Measurements from ENCODE around the gene PIP5K1A.
A peak's percentile ranks its signal among the peaks of the same experiment; 100 is the strongest.
"Not testable (repeated sequence)": the region's sequence is repeated elsewhere in the genome, so short reads cannot be mapped to it uniquely, and the experiment has no call there.

Gene PIP5K1A

DNA sequence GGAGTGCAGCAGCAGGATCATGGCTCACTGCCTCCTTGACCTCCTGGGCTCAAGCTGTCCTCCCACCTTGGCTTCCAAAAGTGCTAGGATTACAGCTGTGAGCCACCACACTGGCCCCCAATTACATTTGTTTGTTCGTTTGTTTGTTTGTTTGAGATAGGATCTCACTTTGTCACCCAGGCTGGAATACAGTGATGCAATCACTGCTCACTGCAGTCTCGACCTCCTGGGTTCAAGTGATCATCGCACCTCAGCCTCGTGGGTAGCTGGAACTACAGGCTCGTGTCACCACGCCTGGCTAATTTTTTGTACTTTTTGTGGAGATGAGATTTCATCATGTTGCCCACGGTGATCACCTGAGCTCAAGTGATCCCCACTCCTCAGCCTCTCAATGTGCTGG is 6.3 kb upstream of the PIP5K1A start:
- DNase-seq (ENCODE audit: low read depth): no peak

DNA sequence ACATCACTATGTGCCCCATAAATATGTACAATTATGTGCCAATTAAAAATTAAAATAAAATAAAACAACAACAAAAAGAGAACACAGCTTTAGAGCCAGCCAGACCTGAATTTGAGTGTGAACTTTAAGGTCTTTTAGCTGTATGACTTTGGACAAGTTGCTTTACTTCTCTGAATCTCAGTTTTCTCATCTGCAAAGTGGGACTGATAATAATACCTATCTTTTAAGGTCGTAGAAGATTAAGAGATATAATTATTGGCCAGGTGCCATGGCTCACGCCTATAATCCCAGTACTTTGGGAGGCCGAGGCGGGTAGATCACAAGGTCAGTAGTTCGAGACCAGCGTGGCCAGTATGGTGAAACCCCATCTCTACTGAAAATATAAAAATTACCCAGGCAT is 5.0 kb upstream of the PIP5K1A start:
- DNase-seq (ENCODE audit: low read depth): no peak

DNA sequence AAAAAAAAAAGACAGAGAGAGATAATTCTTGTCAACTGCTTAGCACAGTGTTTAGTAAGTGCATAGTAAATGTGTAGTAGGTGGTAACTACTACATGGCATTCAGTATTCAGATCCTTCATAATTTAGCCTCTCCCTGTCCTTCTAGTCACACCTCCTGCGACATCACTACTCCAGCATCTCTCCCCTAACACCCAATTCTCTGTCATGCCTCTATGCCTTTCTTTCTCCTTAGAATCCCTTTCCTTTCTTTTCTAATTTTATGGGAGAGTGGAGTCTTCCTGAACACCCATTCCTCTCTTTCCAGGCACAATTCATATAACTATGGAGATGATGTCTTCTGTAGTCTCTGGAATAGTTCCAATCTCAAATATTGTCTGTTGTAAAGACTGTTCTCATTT is 4.5 kb upstream of the PIP5K1A start:
- no peak for DNase-seq (ENCODE audit: low read depth)

DNA sequence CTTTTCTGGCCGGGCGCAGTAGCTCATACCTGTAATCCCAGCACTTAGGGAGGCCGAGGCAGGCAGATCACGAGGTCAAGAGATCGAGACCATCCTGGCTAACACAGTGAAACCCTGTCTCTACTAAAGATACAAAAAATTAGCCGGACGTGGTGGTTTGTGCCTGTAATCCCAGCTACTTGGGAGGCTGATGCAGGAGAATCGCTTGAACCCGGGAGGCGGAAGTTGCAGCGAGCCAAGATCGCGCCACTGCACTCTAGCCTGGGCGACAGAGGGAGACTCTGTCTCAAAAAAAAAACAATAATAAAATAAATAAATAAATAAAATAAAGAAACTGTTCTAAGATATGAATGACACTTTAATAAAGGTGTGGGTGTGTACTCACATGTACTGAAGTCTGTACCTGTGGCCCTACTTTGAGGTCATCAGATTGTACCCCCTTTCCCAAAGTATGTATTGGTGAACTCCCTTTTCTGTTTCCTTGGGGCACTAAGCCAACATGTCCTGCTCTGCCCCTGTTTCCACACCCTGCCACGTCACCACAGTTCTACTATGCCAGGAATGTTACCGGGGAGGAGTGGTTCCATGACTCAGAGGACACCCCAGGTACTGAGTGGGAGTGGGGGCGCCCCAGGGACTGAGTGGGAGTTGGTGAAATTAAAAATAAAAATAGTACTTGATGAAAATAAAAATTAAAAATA is 3.3 kb upstream of the PIP5K1A start:
- not testable (repeated sequence) for DNase-seq (ENCODE audit: low read depth)

DNA sequence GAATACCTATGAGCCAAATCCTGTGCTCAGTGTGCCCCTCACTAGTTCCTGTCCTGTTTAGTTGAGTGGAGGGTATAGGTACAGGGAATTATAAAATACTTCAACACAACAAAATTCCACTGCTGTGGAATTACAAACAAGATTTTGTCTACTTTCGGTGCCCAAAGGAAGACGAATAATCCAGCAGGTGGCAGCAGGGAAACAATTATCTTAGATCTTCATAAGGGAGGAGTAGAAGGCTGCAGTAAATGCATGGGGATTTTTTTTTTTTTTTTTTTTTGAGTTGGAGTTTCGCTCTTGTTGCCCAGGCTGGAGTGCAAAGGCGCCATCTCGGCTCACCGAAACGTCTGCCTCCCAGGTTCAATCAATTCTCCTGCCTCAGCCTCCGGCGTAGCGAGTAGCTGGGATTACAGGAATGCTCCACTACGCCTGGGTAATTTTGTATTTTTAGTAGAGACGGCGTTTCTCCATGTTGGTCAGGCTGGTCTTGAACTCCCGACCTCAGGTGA is 2.0 kb upstream of the PIP5K1A start:
- no peak for DNase-seq (ENCODE audit: low read depth)

DNA sequence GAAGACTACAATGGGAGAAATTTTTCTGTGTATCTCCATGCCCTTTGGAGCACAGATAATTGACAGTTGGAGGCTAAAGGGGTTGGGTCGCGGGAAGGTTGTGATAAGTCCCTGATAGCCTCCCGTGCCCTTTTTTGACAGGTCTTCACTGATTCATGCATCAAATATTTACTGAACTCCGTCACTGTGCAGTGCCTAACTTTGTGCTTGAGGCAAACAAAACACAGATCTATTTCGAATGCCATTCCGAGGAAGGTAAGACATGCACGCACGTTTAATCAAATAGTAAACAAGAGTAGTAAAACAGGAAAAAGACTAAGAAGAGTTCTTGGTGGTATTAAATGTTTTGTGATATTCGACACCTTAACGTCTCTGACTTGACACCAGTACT is 494 bp upstream of the PIP5K1A start:
- no peak for DNase-seq (ENCODE audit: low read depth)

DNA sequence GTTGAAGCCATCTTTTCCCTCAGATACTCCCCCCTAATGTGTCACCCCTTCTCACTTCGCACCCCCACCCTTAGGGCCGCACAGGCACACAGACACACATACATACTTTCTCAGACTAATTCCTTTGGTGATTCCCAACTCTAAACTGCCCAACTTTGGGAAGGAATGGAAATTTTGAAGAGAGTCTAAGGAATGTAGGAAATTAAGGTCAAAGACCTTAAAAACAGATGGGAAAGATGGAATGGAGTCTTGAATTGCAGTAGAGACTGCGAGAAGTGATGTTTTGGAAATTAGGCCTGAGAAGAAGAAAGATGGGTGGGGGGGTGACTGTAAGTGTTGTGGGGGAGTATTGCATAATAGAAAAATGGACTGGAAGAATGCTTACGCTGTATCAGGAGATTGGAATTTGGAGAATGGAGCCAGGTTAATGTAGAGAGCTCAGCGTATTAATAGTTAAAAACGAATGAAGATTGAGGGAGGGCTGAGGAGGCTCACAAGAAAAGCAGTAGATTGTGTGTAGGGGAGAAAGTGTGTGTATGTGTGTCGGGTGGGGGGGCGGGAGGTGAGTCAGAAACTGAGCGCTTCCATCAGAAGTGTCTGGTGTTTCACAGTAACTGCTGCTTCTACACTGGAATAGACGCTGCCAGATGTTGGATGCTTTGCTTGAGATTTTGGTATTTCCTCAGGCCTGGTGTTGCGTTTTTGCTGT is 1.7 kb downstream of the PIP5K1A start:
- DNase-seq (ENCODE audit: low read depth): no peak

DNA sequence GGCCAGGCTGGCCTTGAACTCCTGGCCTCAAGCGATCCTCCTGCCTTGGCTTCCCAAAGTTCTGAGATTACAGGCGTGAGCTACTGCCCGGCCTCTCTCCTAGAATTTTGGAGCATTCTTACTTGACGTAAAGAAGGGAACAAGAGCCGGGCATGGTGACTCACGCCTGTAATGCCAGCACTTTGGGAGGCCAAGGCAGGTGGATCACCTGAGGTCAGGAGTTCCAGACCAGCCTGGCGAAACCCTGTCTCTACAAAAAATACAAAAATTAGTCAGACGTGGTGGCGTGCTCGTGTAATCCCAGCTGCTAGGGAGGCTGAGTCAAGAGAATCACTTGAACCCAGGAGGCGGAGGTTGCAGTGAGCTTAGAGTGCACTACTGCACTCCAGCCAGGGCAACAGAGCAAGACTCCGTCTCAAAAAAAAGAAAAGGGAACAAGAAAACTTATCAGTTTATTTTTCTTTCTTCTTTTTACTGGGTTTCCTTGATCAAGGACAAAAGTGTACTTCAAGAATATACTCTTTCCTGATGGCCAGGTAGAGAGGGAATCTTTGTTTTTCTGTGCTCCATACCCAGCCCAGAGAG is 7.1 kb downstream of the PIP5K1A start:
- not testable (repeated sequence) for DNase-seq (ENCODE audit: low read depth)

DNA sequence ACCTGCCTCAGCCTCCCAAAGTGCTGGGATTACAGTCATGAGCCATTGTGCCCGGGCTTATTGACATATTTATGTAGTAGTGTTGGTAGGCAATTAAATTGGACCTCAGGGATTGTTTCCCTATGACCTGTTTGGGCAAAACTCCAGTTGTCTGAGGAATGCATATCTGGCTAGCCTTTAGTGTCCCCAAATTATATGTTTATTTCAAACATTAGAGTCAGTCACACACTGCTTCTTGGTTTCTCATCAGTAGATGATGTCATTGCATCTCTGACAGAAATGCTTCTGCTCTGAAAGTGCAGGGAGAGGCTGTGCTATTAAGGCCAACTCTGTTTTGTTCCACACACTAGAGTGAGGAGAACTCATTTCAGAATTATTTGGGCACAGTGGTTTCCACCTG is 12.5 kb downstream of the PIP5K1A start:
- DNase-seq (ENCODE audit: low read depth): no peak

DNA sequence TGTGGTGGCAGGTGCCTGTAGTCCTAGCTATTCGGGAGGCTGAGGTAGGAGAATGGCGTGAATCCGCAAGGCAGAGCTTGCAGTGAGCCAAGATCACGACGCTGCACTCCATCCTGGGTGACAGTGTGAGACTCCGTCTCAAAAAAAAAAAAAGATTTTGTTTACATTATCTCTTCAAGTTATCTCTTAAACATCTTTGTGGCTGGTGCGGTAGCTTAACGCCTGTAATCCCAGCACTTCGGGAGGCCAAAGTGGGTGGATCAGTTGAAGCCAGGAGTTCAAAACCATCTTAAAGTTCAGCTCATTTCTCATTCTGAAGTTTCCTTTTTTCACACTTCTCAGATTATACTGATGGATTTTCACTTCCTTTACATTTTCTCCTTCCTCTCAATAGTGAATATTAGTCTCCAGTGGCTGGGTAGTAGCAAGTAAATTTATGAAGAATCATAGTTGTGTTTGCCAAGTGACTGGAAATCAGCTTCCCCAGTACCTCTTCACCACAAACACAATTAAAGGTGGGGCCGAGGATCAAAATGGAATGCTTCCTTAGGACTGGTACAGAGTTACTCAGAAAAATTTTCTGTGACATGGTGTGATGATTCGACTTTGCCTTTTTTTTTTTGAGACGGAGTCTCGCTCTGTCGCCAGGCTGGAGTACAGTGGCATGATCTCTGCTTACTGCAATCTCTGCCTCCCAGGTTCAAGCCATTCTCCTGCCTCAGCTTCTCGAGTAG is 13.8 kb downstream of the PIP5K1A start:
- DNase-seq (ENCODE audit: low read depth): no peak

DNA sequence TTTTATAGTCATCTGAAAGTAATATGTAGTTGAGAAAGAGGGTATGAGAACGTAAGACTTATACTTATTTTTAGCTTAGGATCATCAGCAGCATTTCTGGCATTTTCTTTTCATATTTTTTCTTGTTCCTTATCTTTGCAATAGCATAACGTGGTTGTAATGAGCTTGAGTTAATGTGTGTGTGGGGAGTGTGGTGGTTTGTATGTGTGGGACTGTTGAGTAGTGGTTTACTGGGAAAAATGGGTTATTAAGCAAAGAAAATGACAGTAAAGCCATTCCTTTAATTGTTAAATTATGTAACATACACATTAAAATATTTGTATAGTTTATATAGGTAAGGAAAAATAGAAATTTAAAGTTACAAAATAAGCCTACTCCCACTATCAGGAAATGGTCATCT is 15.2 kb downstream of the PIP5K1A start:
- no peak for DNase-seq (ENCODE audit: low read depth)

DNA sequence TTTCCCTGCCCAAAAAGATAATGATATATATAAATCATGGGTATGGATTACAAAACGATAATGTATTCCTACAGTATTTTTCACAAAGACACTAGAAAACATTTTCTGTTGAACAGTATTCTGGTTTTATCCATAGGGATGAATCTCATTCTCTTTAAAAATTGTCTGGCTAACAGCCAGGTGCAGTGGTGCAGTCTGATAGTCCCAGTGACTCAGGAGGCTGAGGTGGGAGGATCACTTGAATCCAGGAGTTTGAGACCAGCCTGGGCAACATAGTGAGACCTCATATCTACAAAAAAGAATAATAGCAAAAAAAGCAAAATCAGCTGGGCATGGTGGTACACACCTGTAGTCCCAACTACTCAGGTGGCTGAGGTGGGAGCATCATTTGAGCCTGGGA is 23.3 kb downstream of the PIP5K1A start:
- no peak for DNase-seq (ENCODE audit: low read depth)

DNA sequence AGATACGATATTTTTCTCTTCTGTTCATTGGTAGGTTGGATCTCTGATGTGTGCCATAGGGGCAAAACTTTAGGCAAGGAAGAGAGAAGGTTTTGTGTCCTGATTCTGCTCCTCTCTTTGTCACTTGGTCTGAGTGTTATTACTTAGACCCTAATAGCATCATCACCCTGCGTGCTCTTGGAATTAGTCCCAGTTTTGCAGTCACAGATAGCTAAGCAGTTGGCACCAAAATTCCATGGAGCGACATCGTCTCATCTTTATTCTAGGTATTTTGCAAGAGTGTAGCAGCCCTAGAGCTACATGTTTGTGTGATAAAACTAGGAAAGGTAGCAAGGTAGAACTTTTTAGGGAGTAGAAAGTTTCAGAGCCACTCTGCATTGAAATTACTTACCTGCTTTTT is 23.8 kb downstream of the PIP5K1A start:
- no peak for DNase-seq (ENCODE audit: low read depth)

DNA sequence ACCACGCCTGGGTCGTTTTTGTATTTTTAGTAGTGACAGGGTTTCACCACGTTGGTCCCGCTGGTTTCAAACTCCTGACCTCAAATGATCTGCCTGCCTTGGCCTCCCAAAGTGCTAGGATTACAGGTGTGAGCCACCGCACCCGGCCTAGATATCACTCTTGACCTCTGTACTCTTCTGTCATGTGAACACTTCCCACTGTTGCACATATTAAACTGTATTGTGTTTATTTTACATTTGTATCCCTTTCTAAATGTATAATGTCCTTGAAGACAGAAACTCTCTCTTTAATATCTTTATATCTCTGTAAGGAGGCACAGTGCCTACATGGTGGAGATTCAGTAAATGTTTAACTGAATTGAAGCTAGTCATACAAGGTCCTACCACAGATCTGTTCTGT is 36.9 kb downstream of the PIP5K1A start:
- no peak for DNase-seq (ENCODE audit: low read depth)

DNA sequence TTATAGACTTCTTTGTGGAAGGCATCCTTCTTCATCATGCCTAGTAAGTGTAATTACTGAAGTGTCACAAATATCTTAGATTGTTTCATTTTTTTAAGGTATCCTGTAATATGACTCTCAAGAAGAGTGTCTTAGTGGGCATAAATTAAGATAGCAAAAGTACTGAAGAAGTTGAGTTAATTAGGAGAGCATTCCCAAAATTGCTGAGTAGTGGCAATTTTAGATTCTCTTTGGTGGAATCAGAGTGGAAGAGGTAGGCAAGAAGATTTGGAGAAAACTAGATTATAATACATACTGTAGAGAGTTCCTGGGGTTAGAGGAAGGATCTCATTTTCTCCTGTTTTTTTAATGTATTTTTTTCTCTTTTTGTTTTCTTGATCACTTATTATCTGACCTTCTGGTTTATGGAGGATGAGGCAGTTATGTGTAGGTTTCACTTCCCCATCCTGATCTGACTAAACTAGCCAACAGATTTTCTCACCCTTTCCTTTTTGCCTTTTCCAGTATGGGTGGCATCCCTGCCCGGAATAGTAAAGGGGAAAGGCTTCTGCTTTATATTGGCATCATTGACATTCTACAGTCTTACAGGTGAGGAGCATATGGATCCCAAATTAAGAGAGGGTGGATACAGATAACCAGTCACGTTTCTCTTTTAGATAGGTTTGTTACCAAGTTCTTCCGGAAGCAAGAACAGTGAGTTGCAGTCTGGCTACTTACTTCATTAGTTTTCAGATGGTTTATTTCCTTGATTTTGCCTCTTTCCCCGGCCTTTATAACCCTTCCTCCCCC is 39.5 kb downstream of the PIP5K1A start:
- no peak for DNase-seq (ENCODE audit: low read depth)

DNA sequence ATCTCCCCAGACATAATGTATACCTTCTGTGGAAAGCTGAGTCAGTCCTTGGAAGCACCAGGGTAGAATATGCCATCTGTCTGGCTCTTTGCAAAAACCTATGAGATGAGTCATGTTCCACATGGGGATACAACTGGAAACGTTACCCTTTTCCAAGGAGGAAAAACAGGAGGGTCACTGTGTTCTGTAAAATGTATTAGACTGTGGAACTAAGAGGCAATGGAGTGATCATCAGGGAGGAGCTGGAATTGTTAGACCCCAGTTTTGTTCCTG is 40.1 kb downstream of the PIP5K1A start:
- DNase-seq (ENCODE audit: low read depth): no peak

DNA sequence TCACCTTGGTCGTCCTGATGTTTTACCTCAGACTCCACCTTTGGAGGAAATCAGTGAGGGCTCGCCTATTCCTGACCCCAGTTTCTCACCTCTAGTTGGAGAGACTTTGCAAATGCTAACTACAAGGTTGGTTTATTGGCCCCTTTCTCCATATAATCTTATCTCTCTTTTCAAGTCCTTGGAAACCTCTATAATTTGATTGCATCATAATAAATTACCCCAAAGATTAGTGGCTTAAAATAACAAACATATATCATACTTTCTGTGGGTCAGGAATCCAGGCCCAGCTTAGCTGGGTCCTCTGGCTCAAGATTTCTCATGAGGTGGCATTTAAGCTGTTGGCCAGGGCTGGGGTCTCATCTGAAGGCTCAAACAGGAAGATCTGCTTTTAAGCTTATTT is 44.1 kb downstream of the PIP5K1A start:
- no peak for DNase-seq (ENCODE audit: low read depth)

DNA sequence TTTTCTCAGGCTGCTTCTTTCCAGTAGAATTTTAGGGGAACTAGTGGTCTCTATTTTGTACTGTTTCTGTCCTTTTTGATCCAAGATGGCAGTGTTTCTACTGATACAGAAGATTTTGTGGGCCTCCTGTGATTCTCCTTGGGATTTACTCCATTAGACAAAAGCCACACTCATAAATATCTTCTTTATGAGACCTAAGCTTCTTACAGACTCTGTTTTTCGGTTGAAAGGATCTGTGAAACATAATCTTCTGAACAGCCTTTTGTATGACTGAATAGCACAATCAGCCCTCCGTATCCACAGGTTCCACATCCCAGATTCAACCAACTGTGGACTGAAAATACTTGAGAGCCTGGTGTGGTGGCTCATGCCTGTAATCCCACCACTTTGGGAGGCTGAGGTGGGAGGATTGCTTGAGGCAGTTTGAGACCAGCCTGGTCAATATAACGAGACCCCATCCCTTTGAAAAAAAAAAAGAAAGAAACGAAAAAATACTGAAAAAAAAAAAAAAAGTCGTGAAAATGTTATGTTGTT is 45.4 kb downstream of the PIP5K1A start:
- DNase-seq (ENCODE audit: low read depth): no peak

DNA sequence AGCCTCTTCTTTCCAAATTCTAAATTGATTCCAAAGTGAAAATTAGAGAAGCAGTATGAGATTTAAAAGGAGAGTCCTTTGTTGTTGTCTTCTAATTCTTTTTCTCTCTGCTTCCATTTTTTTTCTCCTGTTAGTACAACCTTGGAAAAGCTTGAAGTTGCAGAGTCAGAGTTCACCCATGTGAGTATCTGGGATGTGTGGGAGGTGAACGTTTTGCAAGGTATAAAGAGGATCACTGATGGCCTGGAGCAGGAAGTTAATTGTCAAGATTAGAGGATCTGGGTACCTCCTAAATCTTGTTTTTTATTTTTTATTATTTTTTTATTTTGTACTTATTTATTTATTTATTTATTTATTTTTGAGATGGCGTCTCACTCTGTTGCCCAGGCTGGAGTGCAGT is 48.4 kb downstream of the PIP5K1A start:
- no peak for DNase-seq (ENCODE audit: low read depth)

DNA sequence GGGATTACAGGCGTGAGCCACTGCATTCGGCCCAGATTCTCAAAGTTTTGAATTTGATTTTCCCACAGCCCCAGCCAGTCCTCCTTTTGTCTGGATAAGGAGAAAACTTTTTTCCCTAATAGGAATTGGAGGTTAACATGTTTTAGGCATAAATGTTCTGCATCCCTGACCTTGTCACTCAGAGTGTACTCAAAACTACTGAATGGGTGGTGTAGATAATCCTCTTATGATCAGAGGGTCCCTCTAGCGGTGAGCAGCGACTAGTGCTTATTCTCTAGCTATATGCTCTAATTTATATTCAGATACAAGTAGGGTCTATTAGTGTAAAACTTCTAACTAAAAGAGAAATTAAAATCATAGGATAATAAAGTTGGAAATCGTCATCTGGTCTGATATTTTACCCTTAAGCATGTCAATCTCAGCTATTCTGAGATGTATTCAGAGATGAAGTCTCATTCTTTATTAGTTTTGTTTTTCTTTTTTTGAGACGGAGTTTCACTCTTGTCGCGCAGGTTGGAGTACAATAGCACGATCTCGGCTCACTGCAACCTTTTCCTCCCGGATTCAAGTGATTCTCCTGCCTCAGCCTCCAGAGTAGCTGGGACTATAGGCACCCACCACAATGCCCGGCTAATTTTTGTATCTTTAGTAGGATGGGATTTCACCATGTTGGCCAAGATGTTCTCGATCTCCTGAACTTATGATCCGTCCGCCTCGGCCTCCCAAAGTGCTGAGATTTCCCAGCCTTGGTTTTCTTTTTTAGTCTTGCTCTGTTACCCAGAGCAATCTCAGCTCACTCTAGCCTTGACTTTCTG is 53.5 kb downstream of the PIP5K1A start:
- peak; percentile 53 for DNase-seq (ENCODE audit: low read depth)

All from stimulated activated CD8-positive, alpha-beta memory T cell treated with anti-CD3 and anti-CD28 coated beads, Interleukin-12 subunit alpha, Interleukin-12 subunit beta, amount 100 ng/mL, for 1 hour (primary cell).